Measurements from ENCODE around the gene PCK1. TPM values are rescaled to one million over a fixed set of nuclear protein-coding genes. Genes with fewer than 3 reads are reported as not detected.

PCK1 gene
- polyA plus RNA-seq, 3 donors, result not detected

DNA sequence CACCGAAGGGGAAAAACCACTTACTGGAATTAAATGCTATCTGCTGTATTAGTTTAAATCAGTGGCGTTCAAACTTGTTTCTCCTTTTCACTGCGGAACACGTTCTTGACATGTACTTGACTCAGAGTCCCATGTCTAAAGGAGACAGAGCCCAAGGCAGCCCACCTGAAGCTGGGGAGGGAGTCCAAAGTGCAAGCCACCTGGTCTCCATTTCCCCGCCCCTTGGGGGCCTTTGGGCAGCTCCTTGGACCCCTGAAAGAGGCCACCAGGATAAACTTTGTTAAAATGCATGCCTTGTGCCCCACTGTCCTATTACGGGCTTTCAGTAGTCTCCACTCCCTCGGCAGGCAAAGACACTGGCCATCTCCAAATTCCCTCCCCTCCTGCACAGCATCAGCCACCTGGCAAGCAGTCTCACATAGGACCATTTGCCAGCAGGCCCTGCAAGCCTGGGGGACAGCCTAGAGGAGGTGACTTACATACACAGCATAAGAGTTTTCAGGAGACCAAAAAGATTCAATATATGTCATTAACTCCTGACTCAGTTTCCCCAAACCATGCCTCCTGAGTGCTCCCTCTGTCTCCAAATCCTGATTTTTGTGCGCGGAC is 6.7 kb downstream of the PCK1 start:
- Mint-ChIP-seq H3K27me3 (ENCODE audit: low read depth in 3 of 3) (peaks cover 17 to 23% (median 23%) of the 10 kb centered on the region in 3 donors), H3K4me1 (no peaks in the 10 kb centered on the region), H3K36me3 (no peaks in the 10 kb centered on the region), H3K27ac (no peak overlapping the region), H3K9me3 (no peaks in the 10 kb centered on the region), H3K4me3 (no peak overlapping the region)
- DNase-seq, result no peak
- Histone ChIP-seq H3K36me3 (replicated peaks in 1 of 2; ENCODE audit: control insufficient read depth in 1 of 2, insufficient read depth in 2 of 2, low read length in 2 of 2) (no peaks in the 10 kb centered on the region), H3K4me2 (replicated peaks; ENCODE audit: extremely low read depth, low read length, poor library complexity, severe bottlenecking) (no peak overlapping the region), H3K4me1 (ENCODE audit: control insufficient read depth in 1 of 2, insufficient read depth in 2 of 2, low read length in 2 of 2) (no peaks in the 10 kb centered on the region), H3K27me3 (ENCODE audit: control insufficient read depth in 2 of 2, insufficient read depth in 2 of 2, low read length in 2 of 2) (peaks cover 0 to 4% of the 10 kb centered on the region in 2 donors), H3K79me2 (ENCODE audit: insufficient read depth, low read length) (no peaks in the 10 kb centered on the region), H3K9me3 (replicated peaks in 1 of 2; ENCODE audit: control insufficient read depth in 1 of 2, insufficient read depth in 1 of 2, low read length in 2 of 2) (no peaks in the 10 kb centered on the region), H3K4me3 (replicated peaks in 1 of 3; ENCODE audit: low read depth in 2 of 3, low read length in 3 of 3) (no peak overlapping the region), H3K9ac (ENCODE audit: insufficient read depth, low read length, poor library complexity, severe bottlenecking) (no peak overlapping the region), H2AFZ (ENCODE audit: insufficient read depth, low read depth, low read length, poor library complexity, severe bottlenecking) (no peak overlapping the region), H4K20me1 (ENCODE audit: insufficient read depth, low read length) (no peaks in the 10 kb centered on the region), H3K27ac (ENCODE audit: low read depth in 1 of 2, low read length in 2 of 2) (no peak overlapping the region)
- intact Hi-C loops (cut with micrococcal nuclease), result no loop called here
- TF ChIP-seq, protein P1, sequence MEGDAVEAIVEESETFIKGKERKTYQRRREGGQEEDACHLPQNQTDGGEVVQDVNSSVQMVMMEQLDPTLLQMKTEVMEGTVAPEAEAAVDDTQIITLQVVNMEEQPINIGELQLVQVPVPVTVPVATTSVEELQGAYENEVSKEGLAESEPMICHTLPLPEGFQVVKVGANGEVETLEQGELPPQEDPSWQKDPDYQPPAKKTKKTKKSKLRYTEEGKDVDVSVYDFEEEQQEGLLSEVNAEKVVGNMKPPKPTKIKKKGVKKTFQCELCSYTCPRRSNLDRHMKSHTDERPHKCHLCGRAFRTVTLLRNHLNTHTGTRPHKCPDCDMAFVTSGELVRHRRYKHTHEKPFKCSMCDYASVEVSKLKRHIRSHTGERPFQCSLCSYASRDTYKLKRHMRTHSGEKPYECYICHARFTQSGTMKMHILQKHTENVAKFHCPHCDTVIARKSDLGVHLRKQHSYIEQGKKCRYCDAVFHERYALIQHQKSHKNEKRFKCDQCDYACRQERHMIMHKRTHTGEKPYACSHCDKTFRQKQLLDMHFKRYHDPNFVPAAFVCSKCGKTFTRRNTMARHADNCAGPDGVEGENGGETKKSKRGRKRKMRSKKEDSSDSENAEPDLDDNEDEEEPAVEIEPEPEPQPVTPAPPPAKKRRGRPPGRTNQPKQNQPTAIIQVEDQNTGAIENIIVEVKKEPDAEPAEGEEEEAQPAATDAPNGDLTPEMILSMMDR (IDR thresholded peaks at IDR 0.05), result no peak
- 80% methylated on average over 8 of the region's 9 CpGs for WGBS (ENCODE audit: insufficient coverage)

DNA sequence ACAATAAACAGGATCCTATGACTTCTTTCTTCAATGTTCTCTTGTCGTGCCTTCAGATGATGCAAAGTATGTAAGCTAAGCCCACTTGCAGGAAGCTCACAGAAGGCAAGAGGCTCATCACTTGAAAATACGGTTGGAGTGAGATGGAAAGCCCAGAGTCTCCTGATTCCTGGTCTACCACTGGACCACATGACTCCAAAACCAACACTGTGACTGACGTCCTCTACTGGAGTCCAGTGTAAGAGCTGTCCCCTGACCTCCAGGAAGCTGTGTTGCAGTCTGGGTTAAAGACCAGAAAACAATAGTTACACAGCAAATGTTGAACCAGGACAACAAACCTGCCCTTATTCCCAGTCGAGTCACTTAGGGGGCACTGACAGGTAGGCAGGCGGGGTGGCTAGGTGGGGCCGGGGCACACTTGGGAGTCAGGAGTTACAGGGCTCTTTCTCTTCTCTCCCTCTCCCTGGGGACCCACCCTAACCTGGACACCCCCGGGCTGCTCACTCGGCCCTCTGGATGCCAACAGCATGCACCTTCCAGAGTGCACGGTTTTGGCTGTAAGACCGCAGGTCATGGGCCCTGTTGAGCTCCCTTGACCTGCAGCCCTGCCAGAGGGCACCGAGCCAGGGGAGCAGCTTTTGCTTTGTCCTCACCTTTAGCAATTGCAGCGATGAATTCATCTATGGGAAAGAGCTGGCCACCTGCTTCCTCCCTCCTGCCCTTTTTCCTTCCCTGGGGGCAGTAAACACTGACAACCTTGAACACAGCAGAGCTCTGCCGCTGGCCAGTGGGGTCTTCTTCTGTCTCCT is 7.4 kb downstream of the PCK1 start:
- Mint-ChIP-seq H3K27me3 (ENCODE audit: low read depth in 3 of 3) (peaks cover 16 to 27% (median 25%) of the 10 kb centered on the region in 3 donors), H3K36me3 (no peaks in the 10 kb centered on the region), H3K9me3 (no peaks in the 10 kb centered on the region), H3K4me1 (no peaks in the 10 kb centered on the region), H3K4me3 (peak overlapping the region in 1 of 2 donors; percentile 12), H3K27ac (no peak overlapping the region)
- no peaks in the 10 kb centered on the region for H3K9me3 ChIP-seq (replicated peaks in 1 of 2; ENCODE audit: control insufficient read depth in 1 of 2, insufficient read depth in 1 of 2, low read length in 2 of 2)
- no peak overlapping the region for H3K9ac ChIP-seq (ENCODE audit: insufficient read depth, low read length, poor library complexity, severe bottlenecking)
- H2AFZ ChIP-seq (ENCODE audit: insufficient read depth, low read depth, low read length, poor library complexity, severe bottlenecking), result no peak overlapping the region
- intact Hi-C loops (cut with micrococcal nuclease), result no loop called here
- no peaks in the 10 kb centered on the region for H3K4me1 ChIP-seq (ENCODE audit: control insufficient read depth in 1 of 2, insufficient read depth in 2 of 2, low read length in 2 of 2)
- 80% methylated on average over 12 of the region's 13 CpGs for WGBS (ENCODE audit: insufficient coverage)
- TF ChIP-seq, protein P1 (IDR thresholded peaks at IDR 0.05), result no peak
- no peak overlapping the region for H3K4me2 ChIP-seq (replicated peaks; ENCODE audit: extremely low read depth, low read length, poor library complexity, severe bottlenecking)
- H4K20me1 ChIP-seq (ENCODE audit: insufficient read depth, low read length), result no peaks in the 10 kb centered on the region
- no peak overlapping the region for H3K27ac ChIP-seq (ENCODE audit: low read depth in 1 of 2, low read length in 2 of 2)
- no peak overlapping the region for H3K4me3 ChIP-seq (replicated peaks in 1 of 3; ENCODE audit: low read depth in 2 of 3, low read length in 3 of 3)
- peaks cover 0 to 4% of the 10 kb centered on the region in 2 donors for H3K27me3 ChIP-seq (ENCODE audit: control insufficient read depth in 2 of 2, insufficient read depth in 2 of 2, low read length in 2 of 2)
- H3K36me3 ChIP-seq (replicated peaks in 1 of 2; ENCODE audit: control insufficient read depth in 1 of 2, insufficient read depth in 2 of 2, low read length in 2 of 2), result no peaks in the 10 kb centered on the region
- no peaks in the 10 kb centered on the region for H3K79me2 ChIP-seq (ENCODE audit: insufficient read depth, low read length)
- no peak for DNase-seq

Measured in CD14-positive monocyte (primary cell).